Measurements from ENCODE around the gene ST6GALNAC1. TPM values are rescaled to one million over a fixed set of nuclear protein-coding genes. Genes with fewer than 3 reads are reported as not detected.
"Not testable (repeated sequence)": the region's sequence is repeated elsewhere in the genome, so short reads cannot be mapped to it uniquely, and the experiment has no call there.

The ST6GALNAC1 gene
- polyA plus RNA-seq, 1 donor (not counting 4 experiments of a cell fraction or from before 2014, with no cell fraction given), result 0.46 TPM

- no peak for DNase-seq (ENCODE audit: low read depth, low spot score)
- Histone ChIP-seq H3K4me1 (ENCODE audit: control insufficient read depth, extremely low read depth, insufficient read depth, low read length) (peaks cover 12% of the 10 kb centered on the region), H3K27me3 (ENCODE audit: control insufficient read depth, extremely low read depth, insufficient read depth, low read length) (no peaks in the 10 kb centered on the region), H3K27ac (ENCODE audit: control insufficient read depth, insufficient read depth, low read length) (no peak overlapping the region), H4K20me1 (ENCODE audit: control insufficient read depth, extremely low read depth, insufficient read depth, low read length) (no peaks in the 10 kb centered on the region), H3K9me3 (ENCODE audit: control insufficient read depth, low read depth, low read length) (no peaks in the 10 kb centered on the region), H3K36me3 (ENCODE audit: control insufficient read depth in 2 of 2, extremely low read depth in 1 of 2, insufficient read depth in 2 of 2, low read length in 2 of 2) (no peaks in the 10 kb centered on the region), H3K4me2 (ENCODE audit: control insufficient read depth, extremely low read depth, insufficient read depth, low read depth, low read length) (no peak overlapping the region), H3K9me1 (ENCODE audit: control insufficient read depth, extremely low read depth, insufficient read depth, low read length) (no peaks in the 10 kb centered on the region), H3K4me3 (ENCODE audit: control insufficient read depth in 2 of 3, extremely low read depth in 1 of 3, insufficient read depth in 2 of 3, low read depth in 1 of 3, low read length in 3 of 3) (no peak overlapping the region), H3K9ac (ENCODE audit: control insufficient read depth, extremely low read depth, insufficient read depth, low read length) (no peak overlapping the region), H2AFZ (ENCODE audit: control insufficient read depth, low read length) (no peak overlapping the region), H3K79me2 (ENCODE audit: control insufficient read depth, insufficient read depth, low read length) (no peaks in the 10 kb centered on the region)
- no peak for FAIRE-seq
- dilution Hi-C loops (cut with MboI; ENCODE audit: extremely low pct_ligation_motif_present, low sequenced_read_pairs), result no loop called here
- TF ChIP-seq CTCF (optimal IDR thresholded peaks at IDR 0.05 in 1 of 3, IDR thresholded peaks at IDR 0.05 in 1 of 3, conservative IDR thresholded peaks at IDR 0.05 in 1 of 3; ENCODE audit: extremely low read depth in 1 of 3, insufficient read depth in 2 of 3, low read length in 3 of 3), result no peak
- no peak for TF ChIP-seq EZH2 (IDR thresholded peaks at IDR 0.05; ENCODE audit: low read length)
Observed at GRCh38 chr17:76640550-76641380, 2.8 kb downstream of the ST6GALNAC1 start.

GRCh38 chr17:76638263-76638662, 5.3 kb downstream of the ST6GALNAC1 start:
- no peak overlapping the region for H3K27ac ChIP-seq (ENCODE audit: control insufficient read depth, insufficient read depth, low read length)
- dilution Hi-C loops (cut with MboI; ENCODE audit: extremely low pct_ligation_motif_present, low sequenced_read_pairs), result no loop called here
- no peaks in the 10 kb centered on the region for H3K9me3 ChIP-seq (ENCODE audit: control insufficient read depth, low read depth, low read length)
- no peak overlapping the region for H3K9ac ChIP-seq (ENCODE audit: control insufficient read depth, extremely low read depth, insufficient read depth, low read length)
- no peaks in the 10 kb centered on the region for H4K20me1 ChIP-seq (ENCODE audit: control insufficient read depth, extremely low read depth, insufficient read depth, low read length)
- no peak for TF ChIP-seq EZH2 (IDR thresholded peaks at IDR 0.05; ENCODE audit: low read length)
- TF ChIP-seq CTCF (optimal IDR thresholded peaks at IDR 0.05 in 1 of 3, IDR thresholded peaks at IDR 0.05 in 1 of 3, conservative IDR thresholded peaks at IDR 0.05 in 1 of 3; ENCODE audit: extremely low read depth in 1 of 3, insufficient read depth in 2 of 3, low read length in 3 of 3), result no peak
- no peaks in the 10 kb centered on the region for H3K9me1 ChIP-seq (ENCODE audit: control insufficient read depth, extremely low read depth, insufficient read depth, low read length)
- H2AFZ ChIP-seq (ENCODE audit: control insufficient read depth, low read length), result no peak overlapping the region
- no peak overlapping the region for H3K4me2 ChIP-seq (ENCODE audit: control insufficient read depth, extremely low read depth, insufficient read depth, low read depth, low read length)
- H3K27me3 ChIP-seq (ENCODE audit: control insufficient read depth, extremely low read depth, insufficient read depth, low read length), result no peaks in the 10 kb centered on the region
- no peaks in the 10 kb centered on the region for H3K36me3 ChIP-seq (ENCODE audit: control insufficient read depth in 2 of 2, extremely low read depth in 1 of 2, insufficient read depth in 2 of 2, low read length in 2 of 2)
- H3K4me3 ChIP-seq (ENCODE audit: control insufficient read depth in 2 of 3, extremely low read depth in 1 of 3, insufficient read depth in 2 of 3, low read depth in 1 of 3, low read length in 3 of 3), result no peak overlapping the region
- FAIRE-seq (no peak), DNase-seq (ENCODE audit: low read depth, low spot score) (no peak)
- H3K79me2 ChIP-seq (ENCODE audit: control insufficient read depth, insufficient read depth, low read length), result no peaks in the 10 kb centered on the region
- H3K4me1 ChIP-seq (ENCODE audit: control insufficient read depth, extremely low read depth, insufficient read depth, low read length), result peaks cover 4% of the 10 kb centered on the region

- FAIRE-seq; dilution Hi-C loops (cut with MboI; ENCODE audit: extremely low pct_ligation_motif_present, low sequenced_read_pairs); H4K20me1 ChIP-seq (ENCODE audit: control insufficient read depth, extremely low read depth, insufficient read depth, low read length); H2AFZ ChIP-seq (ENCODE audit: control insufficient read depth, low read length); H3K9me1 ChIP-seq (ENCODE audit: control insufficient read depth, extremely low read depth, insufficient read depth, low read length); DNase-seq (ENCODE audit: low read depth, low spot score); H3K9ac ChIP-seq (ENCODE audit: control insufficient read depth, extremely low read depth, insufficient read depth, low read length); H3K4me2 ChIP-seq (ENCODE audit: control insufficient read depth, extremely low read depth, insufficient read depth, low read depth, low read length); H3K27ac ChIP-seq (ENCODE audit: control insufficient read depth, insufficient read depth, low read length); H3K27me3 ChIP-seq (ENCODE audit: control insufficient read depth, extremely low read depth, insufficient read depth, low read length); H3K4me3 ChIP-seq (ENCODE audit: control insufficient read depth in 2 of 3, extremely low read depth in 1 of 3, insufficient read depth in 2 of 3, low read depth in 1 of 3, low read length in 3 of 3); H3K36me3 ChIP-seq (ENCODE audit: control insufficient read depth in 2 of 2, extremely low read depth in 1 of 2, insufficient read depth in 2 of 2, low read length in 2 of 2); H3K9me3 ChIP-seq (ENCODE audit: control insufficient read depth, low read depth, low read length); H3K4me1 ChIP-seq (ENCODE audit: control insufficient read depth, extremely low read depth, insufficient read depth, low read length); H3K79me2 ChIP-seq (ENCODE audit: control insufficient read depth, insufficient read depth, low read length): not testable (repeated sequence)
Observed at GRCh38 chr17:76636486-76637206, 6.9 kb downstream of the ST6GALNAC1 start.
